HCT116 (cell line): Measurements from ENCODE around the gene COL9A3. TPM values are rescaled to one million over a fixed set of nuclear protein-coding genes. Genes with fewer than 3 reads are reported as not detected.

Experiments used
- ATAC-seq: fragments of 200-7000 bp; cut with Tn5 transposase; 2 replicates; pipeline ENCODE4 v1.9.1; 2020; ENCODE audit warnings: mild to moderate bottlenecking, moderate library complexity
- BruUV-seq: library from RNA; stranded (reverse); fragments of 400-500 nt; replicated peaks from 2 replicates; lab custom pipeline; 2021; lab: Mats Ljungman, UMichigan
- CTCF ChIA-PET: fragments of 300-600 bp; sonication (Branson Sonifier 250); formaldehyde crosslinking; loops from one replicate; lab custom pipeline; 2021; ENCODE audit warnings: antibody characterized with exemption; lab: Charles Lee
- POLR2A ChIA-PET: fragments of 300-600, 350-600 bp; sonication (Branson Sonifier 250); formaldehyde crosslinking; loops from one replicate; lab custom pipeline; 2021; ENCODE audit warnings: antibody characterized with exemption; lab: Charles Lee
- RAD21 ChIA-PET, 2 experiments: fragments of 300-600 bp; sonication (Branson Sonifier 250); formaldehyde crosslinking; loops; one replicate each; lab custom pipeline; 2023; ENCODE audit warnings: low total read pairs in 2 of 2; ENCODE audit not compliant: uncharacterized antibody in 2 of 2, unreplicated experiment in 2 of 2, low non-redundant PET in 1 of 2; lab: Charles Lee
- DNase-seq: peaks from one replicate; pipeline ENCODE4 v3.0.0-alpha.2; 2010; ENCODE audit warnings: low read depth, low spot score
- H2AFZ ChIP-seq: fragments of 200-600 bp; shearing (Covaris generic), sonication (generic); 2 replicates; pipeline ENCODE4 v1.6.1; 2017; ENCODE audit warnings: low read depth, mixed run types, mixed read lengths, antibody characterized with exemption, low read length; ENCODE audit not compliant: poor library complexity, severe bottlenecking
- H3K27ac ChIP-seq: 2 replicates; pipeline ENCODE4 v1.5.1; 2012; ENCODE audit warnings: low read depth, low read length
- H3K27me3 ChIP-seq: fragments of 200-600 bp; sonication (generic); 2 replicates; pipeline ENCODE4 v1.6.1; 2016; ENCODE audit warnings: mixed run types, low read length, mixed read lengths; ENCODE audit not compliant: insufficient read depth
- H3K36me3 ChIP-seq, 2 experiments: fragments of 200-500 bp in 1 of 2; fragments of 200-600 bp in 1 of 2; sonication (Bioruptor generic) in 1 of 2; sonication (generic) in 1 of 2; 2 replicates each; pipeline versions ENCODE4 v1.5.1 to v1.6.1; 2014 to 2016; ENCODE audit warnings: low read length in 2 of 2, inconsistent platforms in 1 of 2, mixed read lengths in 1 of 2, mixed run types in 1 of 2; ENCODE audit not compliant: insufficient read depth in 2 of 2, control insufficient read depth in 1 of 2
- H3K4me1 ChIP-seq, 2 experiments: fragments of 200-600 bp in 1 of 2; sonication (generic) in 1 of 2; 2 replicates each; pipeline versions ENCODE4 v1.5.1 to v1.6.1; 2012 to 2017; ENCODE audit warnings: low read length in 2 of 2, inconsistent platforms in 1 of 2, mild to moderate bottlenecking in 1 of 2, mixed read lengths in 1 of 2, mixed run types in 1 of 2, moderate library complexity in 1 of 2; ENCODE audit not compliant: insufficient read depth in 2 of 2, control insufficient read depth in 1 of 2
- H3K4me2 ChIP-seq: fragments of 200-600 bp; sonication (generic); 2 replicates; pipeline ENCODE4 v1.6.1; 2017; ENCODE audit warnings: mixed run types, low read length, mixed read lengths
- H3K4me3 ChIP-seq, 2 experiments: fragments of 200-600 bp in 1 of 2; sonication (generic) in 1 of 2; replicated peaks in 1 of 2; 2 replicates each; pipeline ENCODE4 v1.5.1; 2011 to 2016; ENCODE audit warnings: low read length in 2 of 2, control low read depth in 1 of 2, low read depth in 1 of 2, mild to moderate bottlenecking in 1 of 2, mixed read lengths in 1 of 2, mixed run types in 1 of 2
- H3K79me2 ChIP-seq: fragments of 200-600 bp; sonication (generic); 2 replicates; pipeline ENCODE4 v1.6.1; 2017; ENCODE audit warnings: mild to moderate bottlenecking, mixed run types, low read length, moderate library complexity, mixed read lengths; ENCODE audit not compliant: insufficient read depth
- H3K9ac ChIP-seq: fragments of 200-600 bp; sonication (generic); 2 replicates; pipeline ENCODE4 v1.6.1; 2016; ENCODE audit warnings: low read length, mixed read lengths
- H3K9me2 ChIP-seq: fragments of 200-600 bp; sonication (generic), shearing (Covaris generic); 2 replicates; pipeline ENCODE4 v1.6.1; 2017; ENCODE audit warnings: mixed run types, mild to moderate bottlenecking, moderate library complexity; ENCODE audit not compliant: insufficient read depth
- H3K9me3 ChIP-seq, 2 experiments: fragments of 200-500 bp in 1 of 2; fragments of 200-600 bp in 1 of 2; sonication (Bioruptor generic) in 1 of 2; sonication (generic) in 1 of 2; 2 replicates each; pipeline ENCODE4 v1.6.1; 2014 to 2017; ENCODE audit warnings: low read length in 2 of 2, mixed read lengths in 2 of 2, inconsistent platforms in 1 of 2, low read depth in 1 of 2, mild to moderate bottlenecking in 1 of 2, mixed run types in 1 of 2, moderate library complexity in 1 of 2; ENCODE audit not compliant: control insufficient read depth in 1 of 2, insufficient read depth in 1 of 2
- H4K20me1 ChIP-seq: fragments of 200-600 bp; sonication (generic), shearing (Covaris generic); 2 replicates; pipeline ENCODE4 v1.6.1; 2017; ENCODE audit warnings: mixed run types, mild to moderate bottlenecking, moderate library complexity; ENCODE audit not compliant: insufficient read depth
- CEBPB ChIP-seq: IDR thresholded peaks from 2 replicates; pipeline ENCODE4 v1.6.1; 2012; ENCODE audit warnings: low read depth
- EGR1 ChIP-seq: IDR thresholded peaks from 2 replicates; pipeline ENCODE4 v1.6.1; 2012; ENCODE audit warnings: low read depth
- ELF1 ChIP-seq: IDR thresholded peaks from 2 replicates; pipeline ENCODE4 v1.6.1; 2012; ENCODE audit warnings: low read depth, borderline replicate concordance
- EZH2 ChIP-seq: fragments of 200-600 bp; sonication (generic); IDR thresholded peaks from 2 replicates; pipeline ENCODE4 v1.6.1; 2017; ENCODE audit warnings: antibody characterized with exemption, mixed run types
- FOSL1 ChIP-seq: IDR thresholded peaks from 2 replicates; pipeline ENCODE4 v1.6.1; 2012; ENCODE audit warnings: low read depth
- JUND ChIP-seq: IDR thresholded peaks from 2 replicates; pipeline ENCODE4 v1.6.1; 2012
- POLR2A ChIP-seq: IDR thresholded peaks from 2 replicates; pipeline ENCODE4 v1.7.0; 2011; ENCODE audit warnings: borderline replicate concordance; ENCODE audit not compliant: insufficient read depth, insufficient read length; ENCODE audit errors: extremely low read depth
- RAD21 ChIP-seq: IDR thresholded peaks from 2 replicates; pipeline ENCODE4 v1.6.1; 2012; ENCODE audit warnings: low read depth, mild to moderate bottlenecking
- SIN3A ChIP-seq: IDR thresholded peaks from 2 replicates; pipeline ENCODE4 v1.6.1; 2012; ENCODE audit warnings: low read depth
- SP1 ChIP-seq: IDR thresholded peaks from 2 replicates; pipeline ENCODE4 v1.6.1; 2012; ENCODE audit warnings: low read depth
- TCF7L2 ChIP-seq: IDR thresholded peaks from 2 replicates; pipeline ENCODE4 v1.7.0; 2011; ENCODE audit warnings: borderline replicate concordance, inconsistent platforms; ENCODE audit not compliant: insufficient read depth, insufficient read length; ENCODE audit errors: extremely low read depth
- YY1 ChIP-seq: IDR thresholded peaks from 2 replicates; pipeline ENCODE4 v1.6.1; 2011; ENCODE audit warnings: low read length, low read depth, moderate library complexity, mild to moderate bottlenecking; ENCODE audit not compliant: insufficient replicate concordance; ENCODE audit errors: extremely low read depth
- ZBTB33 ChIP-seq: IDR thresholded peaks from 2 replicates; pipeline ENCODE4 v1.6.1; 2011; ENCODE audit warnings: mild to moderate bottlenecking, low read length, moderate library complexity; ENCODE audit not compliant: insufficient replicate concordance; ENCODE audit errors: extremely low read depth
- ZFX ChIP-seq: fragments of 450-650 bp; IDR thresholded peaks from 2 replicates; pipeline ENCODE4 v1.6.1; 2017
- ZNF274 ChIP-seq: fragments of 200-500 bp; sonication (Bioruptor generic); IDR thresholded peaks from 2 replicates; pipeline ENCODE4 v1.6.1; 2014; ENCODE audit warnings: mild to moderate bottlenecking, low read depth, low read length, inconsistent platforms
- intact Hi-C: fragments of 100-400 bp; cut with micrococcal nuclease; formaldehyde crosslinking; loops from 2 replicates; pipeline ENCODE4 v1.10.0; 2022
- total RNA-seq: library from RNA; stranded (reverse); gene quantifications from one replicate; pipeline ENCODE4 v1.2.1, GENCODE V29; 2021; ENCODE audit not compliant: unreplicated experiment
- TF ChIP-seq, protein P1 (sequence below), 3 experiments: fragments of 200-600 bp in 1 of 3; sonication (generic) in 1 of 3; IDR thresholded peaks in 2 of 3; conservative IDR thresholded peaks in 1 of 3; 2 replicates each; pipeline ENCODE4 v1.5.1; 2012 to 2017; ENCODE audit warnings: low read depth in 2 of 3, low read length in 2 of 3, antibody characterized with exemption in 1 of 3, borderline replicate concordance in 1 of 3, control low read depth in 1 of 3, mild to moderate bottlenecking in 1 of 3, mixed read lengths in 1 of 3, mixed run types in 1 of 3, moderate library complexity in 1 of 3; ENCODE audit not compliant: insufficient read depth in 1 of 3
- TF ChIP-seq, protein P2 (sequence below): IDR thresholded peaks from 2 replicates; pipeline ENCODE4 v1.6.1; 2012
- TF ChIP-seq, protein P3 (sequence below): IDR thresholded peaks from 2 replicates; pipeline ENCODE4 v1.6.1; 2012; ENCODE audit warnings: low read depth

Gene COL9A3
- total RNA-seq, 1 experiment from 2014 or later: 29.7 TPM

DNA sequence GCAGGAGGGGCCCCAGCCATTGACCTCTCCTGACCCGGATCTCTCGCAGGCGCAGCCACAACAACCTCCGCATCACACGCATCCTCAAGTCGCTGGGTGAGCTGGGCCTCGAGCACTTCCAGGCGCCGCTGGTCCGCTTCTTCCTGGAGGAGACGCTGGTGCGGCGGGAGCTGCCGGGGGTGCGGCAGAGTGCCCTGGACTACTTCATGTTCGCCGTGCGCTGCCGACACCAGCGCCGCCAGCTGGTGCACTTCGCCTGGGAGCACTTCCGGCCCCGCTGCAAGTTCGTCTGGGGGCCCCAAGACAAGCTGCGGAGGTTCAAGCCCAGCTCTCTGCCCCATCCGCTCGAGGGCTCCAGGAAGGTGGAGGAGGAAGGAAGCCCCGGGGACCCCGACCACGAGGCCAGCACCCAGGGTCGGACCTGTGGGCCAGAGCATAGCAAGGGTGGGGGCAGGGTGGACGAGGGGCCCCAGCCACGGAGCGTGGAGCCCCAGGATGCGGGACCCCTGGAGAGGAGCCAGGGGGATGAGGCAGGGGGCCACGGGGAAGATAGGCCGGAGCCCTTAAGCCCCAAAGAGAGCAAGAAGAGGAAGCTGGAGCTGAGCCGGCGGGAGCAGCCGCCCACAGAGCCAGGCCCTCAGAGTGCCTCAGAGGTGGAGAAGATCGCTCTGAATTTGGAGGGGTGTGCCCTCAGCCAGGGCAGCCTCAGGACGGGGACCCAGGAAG, 4.5 kb upstream of the COL9A3 start (continued):
- no peak for TF ChIP-seq ZBTB33
- no peak for TF ChIP-seq YY1
- TF ChIP-seq CEBPB: no peak
- no peak for TF ChIP-seq POLR2A
- TF ChIP-seq EZH2: no peak
- TF ChIP-seq, protein P1, sequence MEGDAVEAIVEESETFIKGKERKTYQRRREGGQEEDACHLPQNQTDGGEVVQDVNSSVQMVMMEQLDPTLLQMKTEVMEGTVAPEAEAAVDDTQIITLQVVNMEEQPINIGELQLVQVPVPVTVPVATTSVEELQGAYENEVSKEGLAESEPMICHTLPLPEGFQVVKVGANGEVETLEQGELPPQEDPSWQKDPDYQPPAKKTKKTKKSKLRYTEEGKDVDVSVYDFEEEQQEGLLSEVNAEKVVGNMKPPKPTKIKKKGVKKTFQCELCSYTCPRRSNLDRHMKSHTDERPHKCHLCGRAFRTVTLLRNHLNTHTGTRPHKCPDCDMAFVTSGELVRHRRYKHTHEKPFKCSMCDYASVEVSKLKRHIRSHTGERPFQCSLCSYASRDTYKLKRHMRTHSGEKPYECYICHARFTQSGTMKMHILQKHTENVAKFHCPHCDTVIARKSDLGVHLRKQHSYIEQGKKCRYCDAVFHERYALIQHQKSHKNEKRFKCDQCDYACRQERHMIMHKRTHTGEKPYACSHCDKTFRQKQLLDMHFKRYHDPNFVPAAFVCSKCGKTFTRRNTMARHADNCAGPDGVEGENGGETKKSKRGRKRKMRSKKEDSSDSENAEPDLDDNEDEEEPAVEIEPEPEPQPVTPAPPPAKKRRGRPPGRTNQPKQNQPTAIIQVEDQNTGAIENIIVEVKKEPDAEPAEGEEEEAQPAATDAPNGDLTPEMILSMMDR (IDR thresholded peaks at IDR 0.05 in 2 of 3, conservative IDR thresholded peaks at IDR 0.05 in 1 of 3; ENCODE audit: borderline replicate concordance in 1 of 3, insufficient read depth in 1 of 3, low read depth in 2 of 3, low read length in 2 of 3): no peak
- no peak for TF ChIP-seq FOSL1
- TF ChIP-seq SIN3A: no peak
- TF ChIP-seq ELF1: no peak

GRCh38 chr20:62812907-62813200, 4.0 kb upstream of the COL9A3 start:
- no peaks in the 10 kb centered on the region for H3K9me2 ChIP-seq
- intact Hi-C loops: no loop called here
- DNase-seq: no peak
- CTCF ChIA-PET: no interaction called here
- no peak overlapping the region for H3K9ac ChIP-seq
- no peak overlapping the region for H3K4me2 ChIP-seq
- H3K79me2 ChIP-seq: peaks cover 27% of the 10 kb centered on the region
- no peak overlapping the region for H3K4me3 ChIP-seq
- no peaks in the 10 kb centered on the region; the same call in 1 of the 2 replicates for H4K20me1 ChIP-seq
- no peaks in the 10 kb centered on the region for H3K27me3 ChIP-seq
- H3K36me3 ChIP-seq: peaks cover 24 to 33% of the 10 kb centered on the region in 2 experiments
- TSS peak; percentile 46 for BruUV-seq
- no peaks in the 10 kb centered on the region for H3K9me3 ChIP-seq
- H3K27ac ChIP-seq: no peak overlapping the region
- no peak overlapping the region for H2AFZ ChIP-seq
- POLR2A ChIA-PET: no interaction called here
- peaks cover 21 to 36% of the 10 kb centered on the region in 2 experiments for H3K4me1 ChIP-seq
- ATAC-seq: no peak
- RAD21 ChIA-PET: no interaction called here
- TF ChIP-seq EGR1 (no peak), JUND (no peak), ZNF274 (no peak), ZFX (no peak), TCF7L2 (no peak), ELF1 (no peak), SP1 (no peak), RAD21 (no peak)
- TF ChIP-seq, protein P2, sequence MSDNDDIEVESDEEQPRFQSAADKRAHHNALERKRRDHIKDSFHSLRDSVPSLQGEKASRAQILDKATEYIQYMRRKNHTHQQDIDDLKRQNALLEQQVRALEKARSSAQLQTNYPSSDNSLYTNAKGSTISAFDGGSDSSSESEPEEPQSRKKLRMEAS: no peak
- TF ChIP-seq, protein P3, sequence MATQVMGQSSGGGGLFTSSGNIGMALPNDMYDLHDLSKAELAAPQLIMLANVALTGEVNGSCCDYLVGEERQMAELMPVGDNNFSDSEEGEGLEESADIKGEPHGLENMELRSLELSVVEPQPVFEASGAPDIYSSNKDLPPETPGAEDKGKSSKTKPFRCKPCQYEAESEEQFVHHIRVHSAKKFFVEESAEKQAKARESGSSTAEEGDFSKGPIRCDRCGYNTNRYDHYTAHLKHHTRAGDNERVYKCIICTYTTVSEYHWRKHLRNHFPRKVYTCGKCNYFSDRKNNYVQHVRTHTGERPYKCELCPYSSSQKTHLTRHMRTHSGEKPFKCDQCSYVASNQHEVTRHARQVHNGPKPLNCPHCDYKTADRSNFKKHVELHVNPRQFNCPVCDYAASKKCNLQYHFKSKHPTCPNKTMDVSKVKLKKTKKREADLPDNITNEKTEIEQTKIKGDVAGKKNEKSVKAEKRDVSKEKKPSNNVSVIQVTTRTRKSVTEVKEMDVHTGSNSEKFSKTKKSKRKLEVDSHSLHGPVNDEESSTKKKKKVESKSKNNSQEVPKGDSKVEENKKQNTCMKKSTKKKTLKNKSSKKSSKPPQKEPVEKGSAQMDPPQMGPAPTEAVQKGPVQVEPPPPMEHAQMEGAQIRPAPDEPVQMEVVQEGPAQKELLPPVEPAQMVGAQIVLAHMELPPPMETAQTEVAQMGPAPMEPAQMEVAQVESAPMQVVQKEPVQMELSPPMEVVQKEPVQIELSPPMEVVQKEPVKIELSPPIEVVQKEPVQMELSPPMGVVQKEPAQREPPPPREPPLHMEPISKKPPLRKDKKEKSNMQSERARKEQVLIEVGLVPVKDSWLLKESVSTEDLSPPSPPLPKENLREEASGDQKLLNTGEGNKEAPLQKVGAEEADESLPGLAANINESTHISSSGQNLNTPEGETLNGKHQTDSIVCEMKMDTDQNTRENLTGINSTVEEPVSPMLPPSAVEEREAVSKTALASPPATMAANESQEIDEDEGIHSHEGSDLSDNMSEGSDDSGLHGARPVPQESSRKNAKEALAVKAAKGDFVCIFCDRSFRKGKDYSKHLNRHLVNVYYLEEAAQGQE: no peak
